H9 (cell line): Measurements from ENCODE around the gene CUEDC1. TPM values are rescaled to one million over a fixed set of nuclear protein-coding genes. Genes with fewer than 3 reads are reported as not detected.

ENCODE experiments used
- DNase-seq: peaks from one replicate; pipeline ENCODE4 v3.0.0-alpha.2; 2017
- H2AFZ ChIP-seq: one replicate; pipeline ENCODE4 v1.6.1; 2013; ENCODE audit warnings: mild to moderate bottlenecking, low read length, control low read depth, moderate library complexity
- H2AK5ac ChIP-seq: 2 replicates; pipeline ENCODE4 v1.6.1; 2013; ENCODE audit warnings: low read length, control low read depth, mixed read lengths; ENCODE audit not compliant: insufficient read length
- H2BK120ac ChIP-seq: one replicate; pipeline ENCODE4 v1.6.1; 2013; ENCODE audit warnings: low read depth, mild to moderate bottlenecking, low read length, control low read depth, inconsistent platforms; ENCODE audit not compliant: poor library complexity, severe bottlenecking
- H2BK12ac ChIP-seq: 2 replicates; pipeline ENCODE4 v1.6.1; 2013; ENCODE audit warnings: low read length, control low read depth, mixed read lengths, low read depth; ENCODE audit not compliant: insufficient read length
- H2BK15ac ChIP-seq: 2 replicates; pipeline ENCODE4 v1.6.1; 2013; ENCODE audit warnings: low read depth, low read length, control low read depth
- H2BK20ac ChIP-seq: one replicate; pipeline ENCODE4 v1.6.1; 2013; ENCODE audit warnings: low read depth, mild to moderate bottlenecking, low read length, control low read depth, inconsistent platforms; ENCODE audit not compliant: poor library complexity, severe bottlenecking
- H2BK5ac ChIP-seq: 2 replicates; pipeline ENCODE4 v1.6.1; 2013; ENCODE audit warnings: low read length, control low read depth, mixed read lengths; ENCODE audit not compliant: insufficient read length
- H3K14ac ChIP-seq: 2 replicates; pipeline ENCODE4 v1.6.1; 2013; ENCODE audit warnings: low read length, control low read depth; ENCODE audit not compliant: insufficient read depth
- H3K18ac ChIP-seq: 2 replicates; pipeline ENCODE4 v1.6.1; 2013; ENCODE audit warnings: low read depth, mild to moderate bottlenecking, mixed read lengths, low read length, control low read depth; ENCODE audit not compliant: insufficient read length
- H3K23ac ChIP-seq: 2 replicates; pipeline ENCODE4 v1.6.1; 2013; ENCODE audit warnings: low read length, control low read depth, mixed read lengths, low read depth; ENCODE audit not compliant: insufficient read length
- H3K23me2 ChIP-seq: 2 replicates; pipeline ENCODE4 v1.6.1; 2013; ENCODE audit warnings: low read depth, mild to moderate bottlenecking, mixed read lengths, low read length, control low read depth; ENCODE audit not compliant: insufficient read length, poor library complexity, severe bottlenecking
- H3K27ac ChIP-seq: 2 replicates; pipeline ENCODE4 v1.5.1; 2013; ENCODE audit warnings: low read length, control low read depth, mixed read lengths, low read depth; ENCODE audit not compliant: insufficient read length
- H3K27me3 ChIP-seq: 2 replicates; pipeline ENCODE4 v1.6.1; 2013; ENCODE audit warnings: low read length, control low read depth, inconsistent platforms; ENCODE audit not compliant: insufficient read depth
- H3K4ac ChIP-seq: 2 replicates; pipeline ENCODE4 v1.6.1; 2013; ENCODE audit warnings: low read depth, mild to moderate bottlenecking, control low read depth, inconsistent platforms, low read length, moderate library complexity
- H3K4me1 ChIP-seq: 2 replicates; pipeline ENCODE4 v1.6.1; 2013; ENCODE audit warnings: low read length, control low read depth, inconsistent platforms; ENCODE audit not compliant: insufficient read depth
- H3K4me2 ChIP-seq: 2 replicates; pipeline ENCODE4 v1.6.1; 2013; ENCODE audit warnings: low read length, control low read depth, mixed read lengths; ENCODE audit not compliant: insufficient read length, insufficient read depth
- H3K56ac ChIP-seq: 2 replicates; pipeline ENCODE4 v1.6.1; 2013; ENCODE audit warnings: low read depth, mild to moderate bottlenecking, mixed read lengths, low read length, control low read depth; ENCODE audit not compliant: insufficient read length
- H3K79me1 ChIP-seq: 2 replicates; pipeline ENCODE4 v1.6.1; 2013; ENCODE audit warnings: low read depth, mild to moderate bottlenecking, moderate library complexity, low read length, control low read depth, inconsistent platforms; ENCODE audit not compliant: insufficient read depth, poor library complexity, severe bottlenecking
- H3K79me2 ChIP-seq: 2 replicates; pipeline ENCODE4 v1.6.1; 2013; ENCODE audit warnings: low read length, control low read depth, inconsistent platforms; ENCODE audit not compliant: insufficient read depth
- H3K9ac ChIP-seq: 2 replicates; pipeline ENCODE4 v1.6.1; 2013; ENCODE audit warnings: low read length, control low read depth, mixed read lengths; ENCODE audit not compliant: insufficient read length; ENCODE audit errors: extremely low read depth
- H3K9me3 ChIP-seq: one replicate; pipeline ENCODE4 v1.6.1; 2013; ENCODE audit warnings: low read depth, low read length, inconsistent platforms; ENCODE audit not compliant: control insufficient read depth
- H3T11ph ChIP-seq: one replicate; pipeline ENCODE4 v1.6.1; 2013; ENCODE audit warnings: mild to moderate bottlenecking, low read length, control low read depth, inconsistent platforms
- H4K20me1 ChIP-seq: one replicate; pipeline ENCODE4 v1.6.1; 2013; ENCODE audit not compliant: control insufficient read depth, insufficient read length, insufficient read depth
- H4K5ac ChIP-seq: 2 replicates; pipeline ENCODE4 v1.6.1; 2013; ENCODE audit warnings: low read depth, mild to moderate bottlenecking, mixed read lengths, low read length, control low read depth; ENCODE audit not compliant: insufficient read length
- H4K8ac ChIP-seq: replicated peaks from 2 replicates; pipeline ENCODE4 v1.6.1; 2013; ENCODE audit warnings: low read length, control low read depth, mixed read lengths, low read depth; ENCODE audit not compliant: insufficient read length
- H4K91ac ChIP-seq: 2 replicates; pipeline ENCODE4 v1.6.1; 2013; ENCODE audit warnings: low read depth, mild to moderate bottlenecking, moderate library complexity, mixed read lengths, low read length, control low read depth; ENCODE audit not compliant: insufficient read length
- H3K27ac Mint-ChIP-seq, 3 experiments: 2 replicates in 2 of 3; 3 replicates in 1 of 3; pipeline ENCODE4 v1.8.0; 2020 to 2021; ENCODE audit warnings: mixed read lengths in 3 of 3, mild to moderate bottlenecking in 1 of 3, moderate library complexity in 1 of 3
- H3K27me3 Mint-ChIP-seq: 2 replicates; pipeline ENCODE4 v1.8.0; 2021; ENCODE audit warnings: low read depth, mild to moderate bottlenecking, moderate library complexity, mixed read lengths
- H3K36me3 Mint-ChIP-seq, 3 experiments: 2 replicates in 2 of 3; 3 replicates in 1 of 3; pipeline ENCODE4 v1.8.0; 2020 to 2021; ENCODE audit warnings: low read depth in 3 of 3, mixed read lengths in 3 of 3; ENCODE audit not compliant: insufficient read depth in 1 of 3
- H3K4me1 Mint-ChIP-seq, 2 experiments: 2 replicates each; pipeline ENCODE4 v1.8.0; 2020; ENCODE audit warnings: mixed read lengths in 2 of 2
- H3K4me3 Mint-ChIP-seq, 2 experiments: 2 replicates in 1 of 2; 3 replicates in 1 of 2; pipeline ENCODE4 v1.8.0; 2020 to 2021; ENCODE audit warnings: mild to moderate bottlenecking in 2 of 2, mixed read lengths in 2 of 2, moderate library complexity in 1 of 2
- H3K9me3 Mint-ChIP-seq, 2 experiments: 2 replicates in 1 of 2; 3 replicates in 1 of 2; pipeline ENCODE4 v1.8.0; 2020; ENCODE audit warnings: mild to moderate bottlenecking in 2 of 2, mixed read lengths in 2 of 2, moderate library complexity in 1 of 2
- WGBS: extraction: QIAGEN DNeasy Blood & Tissue Kit; methylation state at CpG from one replicate; pipeline ENCODE4 v1.1.7; 2013; ENCODE audit warnings: missing lambda C conversion rate, low lambda C conversion rate, mixed read lengths; ENCODE audit not compliant: insufficient read length; ENCODE audit errors: extremely low coverage; 5-methylcytosine and 5-hydroxymethylcytosine counted together
- total RNA-seq: library from RNA; stranded (reverse); gene quantifications from 2 replicates; pipeline ENCODE4 v1.2.1, GENCODE V29; 2021
- TF ChIP-seq, protein P1 (sequence below): fragments of 200-600 bp; sonication (generic); conservative IDR thresholded peaks from 3 replicates; pipeline ENCODE4 v1.8.0; 2021; ENCODE audit warnings: antibody characterized with exemption, mild to moderate bottlenecking

CUEDC1 gene
- total RNA-seq, 1 experiment from 2014 or later, result 7.3 TPM

DNA sequence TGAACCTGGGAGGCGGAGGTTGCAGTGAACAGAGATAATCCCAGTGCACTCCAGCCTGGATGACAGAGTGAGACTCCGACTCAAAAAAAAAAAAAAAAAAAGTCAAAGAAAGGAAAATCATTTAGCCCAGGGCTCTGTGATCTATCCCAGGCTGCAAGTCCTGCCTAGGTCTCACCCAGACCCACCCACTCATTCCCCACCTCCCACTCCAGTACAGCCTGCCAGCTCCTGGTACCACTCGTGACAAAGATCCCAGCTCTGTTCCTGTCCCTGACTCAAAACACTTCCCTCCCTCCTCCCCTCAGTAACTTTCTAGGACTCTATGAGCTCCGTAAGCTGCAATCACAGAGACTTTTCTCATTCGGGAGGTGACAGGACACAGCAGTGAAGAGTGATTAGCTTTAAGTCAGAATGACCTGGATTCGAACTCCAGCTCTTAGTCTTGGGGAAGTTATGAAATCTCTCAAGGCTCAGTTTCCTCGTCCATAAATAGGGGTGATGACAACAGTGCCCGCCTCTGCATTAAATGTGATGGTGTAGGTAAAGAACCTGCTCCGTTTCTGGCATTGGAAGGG is 77.3 kb downstream of the CUEDC1 start:
- Histone ChIP-seq H3K56ac (no peak overlapping the region), H3K79me2 (no peaks in the 10 kb centered on the region), H3K79me1 (no peaks in the 10 kb centered on the region), H3K18ac (no peak overlapping the region), H3K14ac (no peak overlapping the region), H2BK12ac (no peak overlapping the region), H3K4ac (no peak overlapping the region), H2BK15ac (no peak overlapping the region), H3K27me3 (no peaks in the 10 kb centered on the region; the same call in 1 of the 2 replicates), H4K91ac (no peak overlapping the region), H3K27ac (no peak overlapping the region), H3K23me2 (peaks cover 3% of the 10 kb centered on the region), H3K4me2 (no peak overlapping the region), H3K23ac (no peak overlapping the region), H3K9me3 (no peaks in the 10 kb centered on the region), H3K9ac (no peak overlapping the region), H4K20me1 (peaks cover 4% of the 10 kb centered on the region), H2BK120ac (no peak overlapping the region), H3K4me1 (peaks cover 33% of the 10 kb centered on the region), H2BK5ac (no peak overlapping the region), H2AK5ac (no peak overlapping the region), H2AFZ (no peak overlapping the region), H4K8ac (no peak overlapping the region), H2BK20ac (no peak overlapping the region), H3T11ph (no peak overlapping the region), H4K5ac (no peak overlapping the region)
- peaks cover 70% of the 10 kb centered on the region for H3K27me3 Mint-ChIP-seq
- no peak overlapping the region for H3K4me3 Mint-ChIP-seq
- H3K9me3 Mint-ChIP-seq, result peaks cover 5 to 6% of the 10 kb centered on the region in 2 experiments; a peak in 2 of 5 replicates
- peaks cover 5 to 7% (median 5%) of the 10 kb centered on the region in 3 experiments; a peak in 5 of 7 replicates for H3K36me3 Mint-ChIP-seq
- H3K27ac Mint-ChIP-seq, result no peak overlapping the region
- TF ChIP-seq, protein P1, sequence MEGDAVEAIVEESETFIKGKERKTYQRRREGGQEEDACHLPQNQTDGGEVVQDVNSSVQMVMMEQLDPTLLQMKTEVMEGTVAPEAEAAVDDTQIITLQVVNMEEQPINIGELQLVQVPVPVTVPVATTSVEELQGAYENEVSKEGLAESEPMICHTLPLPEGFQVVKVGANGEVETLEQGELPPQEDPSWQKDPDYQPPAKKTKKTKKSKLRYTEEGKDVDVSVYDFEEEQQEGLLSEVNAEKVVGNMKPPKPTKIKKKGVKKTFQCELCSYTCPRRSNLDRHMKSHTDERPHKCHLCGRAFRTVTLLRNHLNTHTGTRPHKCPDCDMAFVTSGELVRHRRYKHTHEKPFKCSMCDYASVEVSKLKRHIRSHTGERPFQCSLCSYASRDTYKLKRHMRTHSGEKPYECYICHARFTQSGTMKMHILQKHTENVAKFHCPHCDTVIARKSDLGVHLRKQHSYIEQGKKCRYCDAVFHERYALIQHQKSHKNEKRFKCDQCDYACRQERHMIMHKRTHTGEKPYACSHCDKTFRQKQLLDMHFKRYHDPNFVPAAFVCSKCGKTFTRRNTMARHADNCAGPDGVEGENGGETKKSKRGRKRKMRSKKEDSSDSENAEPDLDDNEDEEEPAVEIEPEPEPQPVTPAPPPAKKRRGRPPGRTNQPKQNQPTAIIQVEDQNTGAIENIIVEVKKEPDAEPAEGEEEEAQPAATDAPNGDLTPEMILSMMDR, result no peak
- no CpG with 5 or more reads among the region's 9 CpGs for WGBS
- H3K4me1 Mint-ChIP-seq, result peaks cover 73 to 75% of the 10 kb centered on the region in 2 experiments
- DNase-seq, result no peak
